ELR (cell line): ENCODE data around the gene AFDN.

Source experiments
- DNase-seq: peaks from one replicate; pipeline ENCODE4 v3.0.0-alpha.2; 2015; ENCODE audit warnings: low read depth

Gene AFDN

GRCh38 chr6:167843023-167843422 is 16.3 kb downstream of the AFDN start:
- no peak for DNase-seq

GRCh38 chr6:167845856-167846255 is 19.1 kb downstream of the AFDN start:
- DNase-seq: no peak

- no peak for DNase-seq
Measured at GRCh38 chr6:167846997-167847606, 20.4 kb downstream of the AFDN start.

- DNase-seq: no peak
Measured at GRCh38 chr6:167847936-167848335, 21.2 kb downstream of the AFDN start.

GRCh38 chr6:167848783-167849182 is 22.1 kb downstream of the AFDN start:
- no peak for DNase-seq

- DNase-seq: peak; percentile 61
Measured at GRCh38 chr6:167849846-167850459, 23.2 kb downstream of the AFDN start.

- DNase-seq: no peak
Measured at GRCh38 chr6:167850782-167851181, 24.1 kb downstream of the AFDN start.

- peak; percentile 38 for DNase-seq
Measured at GRCh38 chr6:167851370-167851952, 24.8 kb downstream of the AFDN start.

GRCh38 chr6:167855825-167856425 is 29.2 kb downstream of the AFDN start:
- DNase-seq: peak; percentile 97

GRCh38 chr6:167856474-167856873 is 29.8 kb downstream of the AFDN start:
- DNase-seq: no peak

- peak; percentile 91 for DNase-seq
Measured at GRCh38 chr6:167856999-167857660, 30.4 kb downstream of the AFDN start.

- DNase-seq: peak; percentile 26
Measured at GRCh38 chr6:167858086-167858591, 31.4 kb downstream of the AFDN start.

GRCh38 chr6:167858842-167859664 is 32.3 kb downstream of the AFDN start:
- DNase-seq: no peak

GRCh38 chr6:167860550-167861226 is 34.0 kb downstream of the AFDN start:
- DNase-seq: no peak

GRCh38 chr6:167861424-167861823 is 34.7 kb downstream of the AFDN start:
- DNase-seq: no peak

- DNase-seq: no peak
Measured at GRCh38 chr6:167863897-167864296, 37.2 kb downstream of the AFDN start.

- no peak for DNase-seq
Measured at GRCh38 chr6:167866642-167867041, 39.9 kb downstream of the AFDN start.

GRCh38 chr6:167870321-167870720 is 43.6 kb downstream of the AFDN start:
- DNase-seq: no peak

- no peak for DNase-seq
Measured at GRCh38 chr6:167872538-167873210, 46.0 kb downstream of the AFDN start.

- DNase-seq: no peak
Measured at GRCh38 chr6:167877994-167878779, 51.5 kb downstream of the AFDN start.
